ENCODE results near the gene PDE2A.

DNA sequence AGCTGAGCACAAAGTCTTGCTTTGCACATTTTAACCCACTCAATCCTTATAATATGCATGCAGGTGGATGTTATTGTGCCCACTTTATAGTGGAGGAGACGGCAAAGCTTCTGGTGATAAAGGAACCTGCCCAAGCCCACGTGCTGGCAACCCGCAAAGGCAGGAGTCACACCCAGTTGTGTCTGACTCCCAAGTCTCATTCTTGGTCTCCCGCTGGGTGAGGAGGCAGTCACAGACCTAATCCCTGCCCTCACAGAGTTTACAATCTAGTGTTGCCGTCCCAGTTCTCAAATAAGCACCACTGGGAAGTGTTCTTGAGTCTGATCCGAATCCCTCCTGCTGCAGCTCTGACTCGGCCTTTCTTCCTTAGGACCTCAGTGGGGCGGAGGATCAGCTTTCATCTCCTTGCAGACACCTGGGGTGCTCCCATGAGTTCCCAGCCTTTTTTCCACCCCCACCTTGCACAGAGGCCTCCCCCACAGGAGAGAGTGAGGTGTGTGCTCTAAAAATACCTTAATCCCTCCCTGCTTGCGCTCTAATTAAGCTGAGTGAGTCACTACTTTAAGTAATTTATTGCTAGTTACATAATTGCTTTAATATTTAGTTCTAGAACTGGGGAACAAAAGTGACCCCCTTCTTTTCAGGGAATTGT lies 15.1 kb downstream of the PDE2A start:
- TF ChIP-seq ZNF8 (CRISPR knock-in tag; IDR thresholded peaks at IDR 0.05) (no peak), GLIS3 (CRISPR knock-in tag; IDR thresholded peaks at IDR 0.05) (no peak), ZNF565 (CRISPR knock-in tag; conservative IDR thresholded peaks at IDR 0.05; ENCODE audit: low read depth) (no peak), SNAI2 (CRISPR knock-in tag; IDR thresholded peaks at IDR 0.05) (no peak), RARB (CRISPR knock-in tag; IDR thresholded peaks at IDR 0.05) (no peak), CSDC2 (CRISPR knock-in tag; IDR thresholded peaks at IDR 0.05) (no peak), TCF4 (CRISPR knock-in tag; IDR thresholded peaks at IDR 0.05; ENCODE audit: borderline replicate concordance) (no peak), ARNTL (CRISPR knock-in tag; IDR thresholded peaks at IDR 0.05; ENCODE audit: borderline replicate concordance, low read depth) (no peak)
- TF ChIP-seq, protein P1, sequence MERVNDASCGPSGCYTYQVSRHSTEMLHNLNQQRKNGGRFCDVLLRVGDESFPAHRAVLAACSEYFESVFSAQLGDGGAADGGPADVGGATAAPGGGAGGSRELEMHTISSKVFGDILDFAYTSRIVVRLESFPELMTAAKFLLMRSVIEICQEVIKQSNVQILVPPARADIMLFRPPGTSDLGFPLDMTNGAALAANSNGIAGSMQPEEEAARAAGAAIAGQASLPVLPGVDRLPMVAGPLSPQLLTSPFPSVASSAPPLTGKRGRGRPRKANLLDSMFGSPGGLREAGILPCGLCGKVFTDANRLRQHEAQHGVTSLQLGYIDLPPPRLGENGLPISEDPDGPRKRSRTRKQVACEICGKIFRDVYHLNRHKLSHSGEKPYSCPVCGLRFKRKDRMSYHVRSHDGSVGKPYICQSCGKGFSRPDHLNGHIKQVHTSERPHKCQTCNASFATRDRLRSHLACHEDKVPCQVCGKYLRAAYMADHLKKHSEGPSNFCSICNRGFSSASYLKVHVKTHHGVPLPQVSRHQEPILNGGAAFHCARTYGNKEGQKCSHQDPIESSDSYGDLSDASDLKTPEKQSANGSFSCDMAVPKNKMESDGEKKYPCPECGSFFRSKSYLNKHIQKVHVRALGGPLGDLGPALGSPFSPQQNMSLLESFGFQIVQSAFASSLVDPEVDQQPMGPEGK (CRISPR knock-in tag; IDR thresholded peaks at IDR 0.05; ENCODE audit: borderline replicate concordance), result no peak
- TF ChIP-seq, protein P2, sequence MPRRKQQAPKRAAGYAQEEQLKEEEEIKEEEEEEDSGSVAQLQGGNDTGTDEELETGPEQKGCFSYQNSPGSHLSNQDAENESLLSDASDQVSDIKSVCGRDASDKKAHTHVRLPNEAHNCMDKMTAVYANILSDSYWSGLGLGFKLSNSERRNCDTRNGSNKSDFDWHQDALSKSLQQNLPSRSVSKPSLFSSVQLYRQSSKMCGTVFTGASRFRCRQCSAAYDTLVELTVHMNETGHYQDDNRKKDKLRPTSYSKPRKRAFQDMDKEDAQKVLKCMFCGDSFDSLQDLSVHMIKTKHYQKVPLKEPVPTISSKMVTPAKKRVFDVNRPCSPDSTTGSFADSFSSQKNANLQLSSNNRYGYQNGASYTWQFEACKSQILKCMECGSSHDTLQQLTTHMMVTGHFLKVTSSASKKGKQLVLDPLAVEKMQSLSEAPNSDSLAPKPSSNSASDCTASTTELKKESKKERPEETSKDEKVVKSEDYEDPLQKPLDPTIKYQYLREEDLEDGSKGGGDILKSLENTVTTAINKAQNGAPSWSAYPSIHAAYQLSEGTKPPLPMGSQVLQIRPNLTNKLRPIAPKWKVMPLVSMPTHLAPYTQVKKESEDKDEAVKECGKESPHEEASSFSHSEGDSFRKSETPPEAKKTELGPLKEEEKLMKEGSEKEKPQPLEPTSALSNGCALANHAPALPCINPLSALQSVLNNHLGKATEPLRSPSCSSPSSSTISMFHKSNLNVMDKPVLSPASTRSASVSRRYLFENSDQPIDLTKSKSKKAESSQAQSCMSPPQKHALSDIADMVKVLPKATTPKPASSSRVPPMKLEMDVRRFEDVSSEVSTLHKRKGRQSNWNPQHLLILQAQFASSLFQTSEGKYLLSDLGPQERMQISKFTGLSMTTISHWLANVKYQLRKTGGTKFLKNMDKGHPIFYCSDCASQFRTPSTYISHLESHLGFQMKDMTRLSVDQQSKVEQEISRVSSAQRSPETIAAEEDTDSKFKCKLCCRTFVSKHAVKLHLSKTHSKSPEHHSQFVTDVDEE (CRISPR knock-in tag; IDR thresholded peaks at IDR 0.05), result no peak

Data from SK-N-SH treated with all-trans-retinoic acid at 6 μM for 48 hours (cell line).